ENCODE data around the gene ADAMTSL2.

Gene ADAMTSL2

DNA sequence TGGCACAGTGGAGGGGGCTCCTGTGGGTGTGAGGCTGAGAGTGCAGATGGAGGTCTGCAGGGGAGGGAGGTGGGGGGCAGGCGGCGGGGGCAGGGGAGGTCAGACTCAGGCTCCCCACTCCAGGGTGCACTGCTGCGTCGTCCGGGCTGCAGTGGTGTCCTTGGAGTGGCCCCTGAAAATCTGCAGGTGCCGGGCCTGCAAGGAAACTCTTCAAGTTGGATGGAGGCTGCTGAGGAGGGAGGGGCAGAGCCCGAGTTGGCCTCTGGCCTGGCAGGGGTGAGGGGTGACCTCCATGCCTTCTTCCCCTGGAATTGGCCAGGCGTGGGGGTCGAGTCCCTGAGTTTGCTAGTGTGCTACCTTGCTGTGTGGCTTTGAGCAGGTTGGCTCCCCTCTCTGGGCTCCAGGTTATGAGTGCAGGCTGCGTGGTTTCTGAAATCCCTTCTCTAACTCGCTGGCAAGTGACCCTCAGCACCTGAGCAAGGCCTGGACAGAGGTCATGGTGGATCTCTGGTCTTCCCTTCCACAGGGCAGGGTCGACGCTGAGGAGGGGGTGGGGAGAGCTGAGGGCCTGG is 888 bp downstream of the ADAMTSL2 start:
- no peak for DNase-seq (ENCODE audit: low read depth)

DNA sequence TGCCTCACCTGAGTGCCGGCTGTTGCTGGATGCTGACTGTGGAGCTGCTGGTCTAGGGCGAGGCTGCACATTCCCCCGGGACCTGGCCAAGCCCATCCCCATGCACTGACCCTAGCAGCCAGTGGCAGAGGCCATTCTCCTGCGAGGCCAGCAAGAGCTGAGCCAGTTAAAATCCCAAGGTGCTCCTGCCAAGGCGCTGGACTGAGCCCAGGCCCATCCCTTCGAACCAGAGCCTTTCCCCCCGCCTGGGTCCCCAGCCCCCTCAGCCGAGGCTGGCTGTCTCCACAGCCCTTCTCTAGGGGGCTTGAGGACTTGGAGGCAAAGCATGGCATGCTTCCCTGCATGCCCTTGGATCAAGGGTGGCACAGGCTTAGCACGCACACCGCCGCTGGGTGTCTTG is 1.6 kb downstream of the ADAMTSL2 start:
- no peak for DNase-seq (ENCODE audit: low read depth)

DNA sequence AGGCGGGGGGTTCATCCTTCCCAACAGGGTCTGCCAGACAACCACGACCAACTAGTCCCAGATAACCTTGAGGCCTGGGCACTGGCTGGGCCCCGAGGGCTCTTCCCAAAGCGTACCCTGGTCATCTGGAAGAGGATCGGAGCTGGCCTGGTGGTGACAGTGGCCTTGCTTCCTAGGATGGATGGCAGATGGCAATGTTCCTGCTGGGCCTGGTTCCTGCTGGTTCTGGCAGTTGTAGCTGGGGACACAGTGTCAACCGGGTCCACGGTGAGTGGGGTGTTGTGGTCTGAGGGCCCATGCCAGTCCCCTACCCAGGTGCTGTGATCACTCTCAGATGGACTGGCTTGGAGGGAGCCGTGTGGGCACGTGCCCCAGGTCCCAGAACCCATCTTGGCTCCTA is 2.0 kb downstream of the ADAMTSL2 start:
- no peak for DNase-seq (ENCODE audit: low read depth)

DNA sequence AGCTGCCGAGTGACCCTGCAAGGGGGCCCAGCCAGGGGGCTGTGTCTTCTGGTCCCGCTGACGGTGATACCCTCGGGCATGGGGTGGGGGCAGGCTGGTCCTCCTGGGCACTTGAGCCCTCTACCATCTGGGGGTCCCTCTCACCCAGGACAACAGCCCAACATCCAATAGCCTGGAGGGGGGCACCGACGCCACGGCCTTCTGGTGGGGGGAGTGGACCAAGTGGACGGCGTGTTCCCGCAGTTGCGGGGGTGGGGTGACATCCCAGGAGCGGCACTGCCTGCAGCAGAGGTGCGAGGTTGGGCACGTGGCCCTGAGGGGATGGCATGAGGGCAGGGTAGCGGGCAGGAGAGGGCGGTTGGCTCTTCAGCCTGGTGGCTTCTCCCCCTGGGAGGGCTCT is 2.8 kb downstream of the ADAMTSL2 start:
- no peak for DNase-seq (ENCODE audit: low read depth)

DNA sequence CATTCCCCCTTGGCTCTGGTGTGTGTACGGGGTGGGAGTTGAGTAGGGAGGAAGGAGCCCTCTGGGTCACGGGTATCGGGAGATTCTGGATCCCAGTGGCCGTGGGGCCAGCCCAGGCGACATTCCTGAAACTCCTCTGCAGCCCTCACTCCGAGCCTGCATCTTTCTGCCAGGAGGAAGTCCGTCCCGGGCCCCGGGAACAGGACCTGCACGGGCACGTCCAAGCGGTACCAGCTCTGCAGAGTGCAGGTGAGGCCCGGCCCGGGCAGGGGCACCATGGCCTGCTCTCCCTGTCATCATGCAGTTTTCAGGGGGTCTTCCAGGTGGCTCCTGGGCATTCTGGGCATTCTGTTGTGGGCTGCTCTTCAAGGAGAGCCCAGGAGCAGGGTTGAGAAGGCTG is 3.7 kb downstream of the ADAMTSL2 start:
- DNase-seq (ENCODE audit: low read depth), result no peak

DNA sequence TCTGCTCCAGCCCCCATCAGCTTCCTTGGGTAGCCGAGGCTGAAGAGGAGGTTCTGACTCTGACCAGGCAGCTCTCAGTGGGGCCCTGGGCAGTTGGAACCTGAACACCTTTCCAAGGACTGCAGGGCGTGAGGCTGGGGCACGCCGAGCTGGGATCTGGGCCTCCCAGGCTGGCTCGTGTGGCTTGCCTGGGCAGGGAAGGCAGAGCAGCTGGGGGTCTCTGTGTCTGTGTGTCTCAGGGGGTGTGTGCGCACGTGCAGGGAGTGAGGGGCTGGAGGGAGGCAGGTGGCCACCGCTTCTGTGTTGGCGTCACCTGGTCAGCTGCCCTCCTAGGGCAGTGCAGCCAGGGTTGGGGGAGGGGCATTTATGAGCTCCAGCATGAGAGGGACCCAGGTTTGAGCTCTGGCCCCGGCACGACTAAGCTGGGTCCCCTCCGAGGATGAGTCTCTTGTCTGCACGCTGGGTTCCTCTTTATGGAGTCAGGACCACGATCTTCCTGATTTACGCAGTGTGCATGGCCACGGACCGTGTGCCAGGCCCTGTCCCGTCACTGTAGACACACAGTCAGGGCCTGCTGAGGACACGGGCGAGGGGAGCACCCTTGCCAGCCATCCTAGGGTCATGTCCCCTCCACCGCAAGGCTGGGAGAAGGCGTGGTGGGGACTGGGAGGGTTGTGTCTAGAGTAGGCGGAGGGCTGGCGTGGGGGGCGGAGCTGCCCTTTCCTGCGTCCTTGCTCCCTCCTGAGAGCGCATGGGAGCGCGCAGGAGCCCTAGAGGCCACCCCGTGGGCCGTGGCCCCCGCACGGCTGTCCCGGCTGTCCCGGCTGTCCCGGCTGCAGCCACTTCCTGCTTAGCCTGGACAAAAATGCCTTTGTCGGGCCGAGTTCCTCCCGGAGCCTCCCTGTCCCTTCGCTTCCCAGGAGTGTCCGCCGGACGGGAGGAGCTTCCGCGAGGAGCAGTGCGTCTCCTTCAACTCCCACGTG is 4.6 kb downstream of the ADAMTSL2 start:
- no peak for DNase-seq (ENCODE audit: low read depth)

DNA sequence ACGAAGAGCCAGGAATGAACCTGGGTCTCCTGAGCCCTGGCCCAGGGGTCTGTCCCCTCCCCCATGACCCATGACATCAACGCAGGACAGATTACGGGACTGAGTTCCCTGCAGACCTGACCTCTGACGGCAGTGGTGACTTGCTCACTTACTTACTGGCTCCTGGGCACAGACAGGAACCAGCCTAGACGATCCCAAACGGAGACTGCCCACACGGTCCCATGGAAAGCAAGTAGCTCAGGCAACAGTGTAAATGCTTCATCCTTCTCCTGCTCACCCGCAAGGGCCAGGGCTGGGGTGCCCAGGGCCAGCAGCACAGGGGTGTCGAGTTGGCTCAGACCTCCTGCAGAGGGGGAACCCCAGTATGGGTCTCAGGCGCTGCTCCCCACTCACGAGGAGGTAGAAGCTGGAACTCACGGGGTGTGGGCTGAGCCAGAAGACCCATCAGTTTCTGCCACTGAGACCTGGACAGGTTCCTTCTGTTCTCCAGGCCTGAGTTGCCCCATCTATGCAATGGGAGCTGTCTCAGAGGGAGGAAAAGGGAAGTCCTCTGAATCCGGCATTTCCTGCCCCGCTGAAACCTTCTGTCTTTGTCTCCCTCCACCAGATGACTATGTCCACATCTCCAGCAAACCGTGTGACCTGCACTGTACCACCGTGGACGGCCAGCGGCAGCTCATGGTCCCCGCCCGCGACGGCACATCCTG is 5.6 kb downstream of the ADAMTSL2 start:
- DNase-seq (ENCODE audit: low read depth), result no peak

DNA sequence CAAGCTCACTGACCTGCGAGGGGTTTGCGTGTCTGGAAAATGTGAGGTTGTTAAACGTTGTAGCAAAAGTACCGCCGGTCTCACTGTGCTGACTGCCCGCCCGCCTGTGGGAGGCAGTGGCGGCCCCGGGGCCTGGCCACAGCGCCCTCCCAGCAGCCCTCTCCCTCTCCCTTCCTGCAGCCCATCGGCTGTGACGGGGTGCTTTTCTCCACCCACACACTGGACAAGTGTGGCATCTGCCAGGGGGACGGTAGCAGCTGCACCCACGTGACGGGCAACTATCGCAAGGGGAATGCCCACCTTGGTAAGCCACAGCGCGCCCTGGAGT is 6.2 kb downstream of the ADAMTSL2 start:
- no peak for DNase-seq (ENCODE audit: low read depth)

DNA sequence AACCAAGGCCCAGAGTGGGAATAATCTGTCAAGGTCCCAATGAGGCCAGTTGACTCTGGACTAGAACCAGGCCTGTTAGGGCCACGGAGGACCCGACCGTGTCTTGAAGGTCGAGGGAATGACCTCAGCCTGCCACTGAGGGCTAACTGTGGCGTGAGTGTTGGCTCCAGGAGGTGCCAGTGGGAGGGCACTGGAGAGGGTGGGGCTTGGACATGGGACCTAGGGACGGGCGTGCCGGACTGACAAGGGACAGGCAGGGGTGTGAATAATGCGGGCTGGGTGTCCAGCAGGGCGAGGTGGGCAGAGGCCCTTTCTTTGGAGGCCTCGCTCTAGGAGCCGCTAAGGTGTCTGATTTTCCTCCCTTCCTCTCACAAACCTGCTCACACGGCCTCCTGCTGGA is 7.5 kb downstream of the ADAMTSL2 start:
- DNase-seq (ENCODE audit: low read depth), result no peak

DNA sequence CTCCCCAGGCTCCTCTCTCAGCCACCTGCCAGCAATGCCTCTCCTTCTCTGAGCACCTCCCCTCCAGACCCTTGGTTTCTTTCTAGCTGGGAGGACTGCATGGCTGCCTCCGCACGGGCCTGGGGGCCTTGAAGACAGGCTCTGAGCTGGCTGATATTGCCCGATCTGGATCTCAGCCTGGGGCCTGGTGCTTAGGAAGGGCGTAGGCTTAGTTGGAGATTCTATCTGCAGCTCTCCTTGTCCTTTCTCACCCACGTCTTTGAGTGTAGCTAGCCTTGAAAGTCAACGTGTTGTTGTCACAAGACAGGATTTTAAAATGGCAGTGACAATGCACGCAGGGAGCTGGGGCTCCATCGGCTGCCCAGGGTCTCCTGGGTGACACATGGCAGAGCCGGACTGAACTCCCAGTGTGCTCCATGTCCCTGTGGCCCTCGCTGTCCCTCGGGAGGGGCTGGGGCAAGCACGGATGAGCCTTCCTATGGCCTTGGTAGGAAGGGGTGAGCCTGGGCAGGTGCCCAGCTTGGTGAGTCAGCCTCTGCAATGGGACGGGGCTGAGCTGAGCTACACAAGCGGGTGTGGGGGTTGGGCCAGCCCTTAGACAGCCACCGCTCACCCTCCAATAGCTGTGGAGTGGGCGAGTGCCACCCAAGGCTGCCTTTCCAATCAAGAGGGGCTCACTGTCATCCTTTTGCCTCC is 9.4 kb downstream of the ADAMTSL2 start:
- DNase-seq (ENCODE audit: low read depth), result no peak

DNA sequence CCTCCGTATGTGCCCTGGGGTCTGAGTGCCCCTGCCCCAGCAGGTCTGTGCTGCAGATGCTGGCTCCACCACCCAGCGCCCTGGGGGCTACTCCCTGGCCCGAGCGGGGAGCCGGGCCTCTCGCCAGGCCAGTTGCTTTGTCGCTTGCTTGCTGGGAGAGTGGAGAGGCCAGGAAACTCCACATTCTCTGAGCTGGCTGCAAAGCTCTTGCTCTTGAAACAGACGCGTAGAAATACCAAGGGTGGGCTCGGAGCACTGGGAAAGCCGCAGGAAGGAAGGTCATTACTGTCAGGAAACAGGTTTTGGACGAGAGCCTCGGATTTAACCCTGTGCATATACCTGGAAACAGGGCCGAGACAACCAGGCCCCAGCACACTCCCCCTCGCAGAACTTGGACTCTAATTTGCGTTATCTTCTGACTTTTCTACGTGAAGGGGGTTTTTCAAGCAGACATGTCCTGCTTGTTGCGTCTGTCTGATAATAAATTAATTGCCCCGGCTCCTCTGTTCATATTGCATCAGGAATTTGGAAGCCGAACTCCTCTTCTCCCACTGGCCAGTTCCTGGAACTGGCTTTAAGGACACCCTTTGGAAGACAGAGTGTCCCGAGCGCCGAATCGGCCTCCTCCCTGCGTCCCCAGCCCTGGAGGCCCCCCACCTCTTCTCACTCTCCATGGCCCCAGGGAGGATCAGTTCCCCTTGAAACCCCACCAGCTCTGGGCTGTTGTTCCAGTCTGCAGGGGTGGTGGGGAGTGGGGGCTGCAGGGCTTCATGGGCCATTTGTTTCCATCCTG is 11.2 kb downstream of the ADAMTSL2 start:
- DNase-seq (ENCODE audit: low read depth), result no peak

DNA sequence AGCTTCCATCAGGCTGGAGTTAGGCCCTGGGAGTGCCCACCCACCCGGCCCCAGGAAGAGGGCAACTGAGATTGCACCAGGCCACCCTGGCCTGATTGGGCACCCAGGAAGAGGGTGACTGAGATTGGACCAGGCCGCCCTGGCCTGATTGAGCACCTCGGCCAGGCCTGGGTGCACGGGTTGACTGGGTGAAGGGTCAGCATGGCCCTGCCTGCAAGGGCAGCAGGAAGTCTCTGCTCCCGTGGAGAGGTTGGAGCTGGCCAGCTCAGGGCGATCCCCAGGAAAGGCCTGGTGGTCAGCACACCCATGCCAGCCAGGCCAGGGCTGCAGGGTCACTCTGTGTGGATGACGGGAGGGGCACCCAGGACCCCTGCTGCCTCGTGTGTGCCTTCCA is 11.8 kb downstream of the ADAMTSL2 start:
- DNase-seq (ENCODE audit: low read depth), result no peak

DNA sequence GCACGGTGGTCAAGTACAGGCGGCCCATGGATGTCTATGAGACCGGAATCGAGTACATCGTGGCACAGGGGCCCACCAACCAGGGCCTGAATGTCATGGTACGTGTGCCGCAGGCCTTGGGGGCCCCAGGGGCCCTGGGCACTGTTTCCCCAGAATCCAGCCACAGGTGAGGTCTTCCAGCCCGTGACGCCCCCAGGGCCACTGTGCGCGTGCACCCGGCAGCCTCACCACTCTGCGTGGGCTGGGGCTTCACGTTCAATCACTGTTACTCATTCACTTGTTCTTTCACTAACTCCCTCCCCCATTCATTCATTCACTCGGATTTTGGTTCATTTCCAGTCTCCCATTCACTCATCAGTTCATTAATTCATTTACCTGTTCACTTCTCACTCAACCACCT is 12.6 kb downstream of the ADAMTSL2 start:
- DNase-seq (ENCODE audit: low read depth), result no peak

DNA sequence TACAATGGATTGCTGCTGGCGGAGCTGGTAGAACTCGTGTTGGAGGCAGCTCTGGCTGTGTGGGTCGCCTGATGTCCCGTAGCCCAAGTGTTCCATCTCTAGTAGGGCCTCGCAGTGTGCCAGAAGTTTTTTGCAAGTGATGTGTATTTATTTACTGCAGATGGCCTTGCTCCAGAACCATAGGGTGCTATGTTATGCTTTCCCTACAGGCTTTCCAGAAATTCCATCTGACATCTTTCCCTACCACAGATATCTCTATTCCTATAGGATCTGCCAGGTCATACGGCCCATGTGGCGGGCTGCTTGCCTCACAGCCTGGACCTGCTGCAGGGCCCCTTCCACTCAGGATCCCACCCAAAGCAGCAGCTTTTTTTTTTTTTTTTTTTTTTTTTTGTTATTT is 16.9 kb downstream of the ADAMTSL2 start:
- DNase-seq (ENCODE audit: low read depth), result no peak

DNA sequence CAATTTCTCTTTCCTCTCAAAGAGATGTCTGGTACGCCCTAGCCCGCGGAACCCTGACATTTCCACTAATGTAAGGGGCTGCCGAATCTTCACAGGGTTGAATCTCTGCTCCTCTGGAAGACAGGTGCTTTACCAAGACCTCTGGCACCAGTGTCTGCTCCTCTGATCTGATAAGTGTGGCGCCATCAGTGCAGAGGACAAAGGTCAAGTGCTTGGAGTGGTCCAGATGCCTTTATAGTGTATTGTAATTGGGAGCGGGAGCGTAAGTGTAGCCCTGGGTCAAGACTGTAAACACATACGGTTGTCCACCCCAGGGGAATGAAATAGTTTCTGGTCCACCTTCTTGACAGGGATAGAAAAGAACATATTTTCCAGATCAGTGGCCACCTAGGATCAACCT is 17.7 kb downstream of the ADAMTSL2 start:
- no peak for DNase-seq (ENCODE audit: low read depth)

DNA sequence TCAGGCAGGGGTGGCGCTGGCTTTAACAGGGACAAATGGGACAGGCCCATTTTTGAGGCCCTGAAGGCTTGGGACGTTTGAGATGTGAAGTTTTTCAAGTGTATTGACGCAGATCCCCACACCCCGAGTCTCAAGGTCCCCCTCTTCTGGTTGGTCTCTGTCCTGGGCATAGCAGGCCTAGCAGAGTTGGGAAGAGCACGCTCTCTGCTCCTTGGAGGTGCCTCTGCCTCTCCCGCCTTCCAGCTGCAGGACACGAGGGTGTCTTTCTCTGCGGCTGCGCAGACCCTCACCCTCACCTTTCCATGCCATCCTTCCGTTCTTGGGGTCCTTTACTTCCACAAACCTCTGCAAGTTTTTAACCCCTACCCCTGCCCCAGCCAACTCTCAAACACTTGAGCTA is 18.6 kb downstream of the ADAMTSL2 start:
- DNase-seq (ENCODE audit: low read depth), result no peak

DNA sequence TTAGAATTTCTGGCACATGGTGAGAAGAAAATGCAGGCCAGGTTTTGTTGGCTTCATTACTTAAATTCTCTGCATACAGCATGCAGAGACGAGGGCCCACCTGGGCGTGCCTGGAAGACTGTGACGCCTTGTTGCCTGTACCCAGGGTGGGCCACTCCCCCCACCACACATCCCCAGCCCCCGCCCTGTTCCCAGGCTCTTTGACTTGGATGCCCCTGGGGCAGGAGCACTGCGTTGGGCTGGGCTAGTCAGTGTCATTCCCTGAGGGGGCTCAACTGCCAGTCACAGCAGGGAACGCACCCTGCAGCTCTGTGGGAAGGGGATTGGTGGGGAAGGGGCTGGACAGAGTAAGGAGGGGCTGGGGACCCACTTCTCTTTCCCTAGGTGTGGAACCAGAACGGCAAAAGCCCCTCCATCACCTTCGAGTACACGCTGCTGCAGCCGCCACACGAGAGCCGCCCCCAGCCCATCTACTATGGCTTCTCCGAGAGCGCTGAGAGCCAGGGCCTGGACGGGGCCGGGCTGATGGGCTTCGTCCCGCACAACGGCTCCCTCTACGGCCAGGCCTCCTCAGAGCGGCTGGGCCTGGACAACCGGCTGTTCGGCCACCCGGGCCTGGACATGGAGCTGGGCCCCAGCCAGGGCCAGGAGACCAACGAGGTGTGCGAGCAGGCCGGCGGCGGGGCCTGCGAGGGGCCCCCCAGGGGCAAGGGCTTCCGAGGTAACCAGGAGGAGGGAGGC is 19.6 kb downstream of the ADAMTSL2 start:
- no peak for DNase-seq (ENCODE audit: low read depth)

DNA sequence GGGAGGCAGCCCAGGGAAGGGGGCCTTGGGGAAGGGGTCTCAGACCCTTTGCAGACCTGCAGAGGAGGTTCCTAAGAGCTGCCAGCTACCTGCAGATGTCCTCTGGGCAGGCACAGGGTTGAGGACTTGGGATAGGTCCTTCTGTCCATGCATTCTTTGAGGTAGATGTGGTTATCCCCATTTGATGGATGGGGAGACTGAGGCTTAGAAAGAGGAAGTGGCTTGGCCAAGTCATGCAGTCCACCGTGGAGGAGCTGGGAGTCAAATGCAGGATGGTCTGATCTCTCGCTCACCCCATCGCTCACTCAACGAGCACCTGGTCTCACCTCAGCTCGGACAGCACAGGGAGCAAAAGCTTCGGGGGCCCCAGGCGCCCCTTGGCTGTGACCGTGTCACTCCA is 20.2 kb downstream of the ADAMTSL2 start:
- DNase-seq (ENCODE audit: low read depth), result no peak

DNA sequence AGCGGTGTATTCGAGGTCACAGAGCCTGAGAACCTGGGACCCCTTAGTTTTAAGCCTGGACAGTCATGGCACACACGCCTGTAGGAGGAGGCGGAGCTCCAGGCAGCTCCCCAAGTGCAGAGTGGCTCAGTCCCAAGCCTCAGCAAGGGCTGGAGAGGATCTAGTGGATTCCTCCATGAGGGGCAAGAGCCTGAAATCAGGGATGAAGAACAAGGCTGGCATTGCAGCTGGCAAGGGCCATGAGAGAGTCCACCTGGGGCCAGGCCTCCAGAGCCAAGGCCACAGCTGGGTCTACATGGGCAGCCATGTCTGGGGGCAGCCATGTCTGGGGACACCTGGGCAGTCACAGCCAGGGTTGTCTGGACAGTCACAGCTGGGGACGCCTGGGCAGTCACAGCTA is 21.9 kb downstream of the ADAMTSL2 start:
- DNase-seq (ENCODE audit: low read depth), result no peak

DNA sequence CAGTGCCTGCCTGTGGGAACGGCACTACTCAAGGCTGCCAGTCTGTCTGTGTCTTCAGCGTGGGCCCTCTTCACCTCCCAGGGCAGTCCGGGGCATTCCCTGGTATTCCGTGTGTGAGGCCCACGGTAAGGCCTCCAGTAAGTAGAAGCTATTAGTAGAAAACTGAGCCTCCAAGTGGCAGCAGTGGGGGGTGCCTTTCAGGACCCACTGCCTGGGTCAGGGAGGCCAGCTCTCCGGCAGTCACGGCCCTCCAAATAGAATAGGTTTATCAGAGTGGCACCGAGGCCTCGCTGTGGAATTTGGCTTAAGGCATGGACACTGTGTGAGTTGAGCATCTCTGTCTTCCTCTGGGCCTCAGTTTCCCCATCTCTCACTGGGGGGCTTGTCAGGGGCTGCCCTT is 23.1 kb downstream of the ADAMTSL2 start:
- DNase-seq (ENCODE audit: low read depth), result no peak
